WTC11 (cell line): Measurements from ENCODE around the gene SLC6A8. TPM values are rescaled to one million over a fixed set of nuclear protein-coding genes. Genes with fewer than 3 reads are reported as not detected.
"Not testable (repeated sequence)": the region's sequence is repeated elsewhere in the genome, so short reads cannot be mapped to it uniquely, and the experiment has no call there.

Experiments
- ATAC-seq: fragments of 200-7000 bp; cut with Tn5 transposase; 2 replicates; pipeline ENCODE4 v1.10.0; 2021; ENCODE audit warnings: mild to moderate bottlenecking, moderate library complexity
- CTCF ChIA-PET: fragments of 300-600 bp; sonication (Branson Sonifier 250); formaldehyde crosslinking; loops from one replicate; lab custom pipeline; 2021; ENCODE audit warnings: antibody characterized with exemption; lab: Charles Lee
- POLR2A ChIA-PET: fragments of 350-600 bp; sonication (Branson Sonifier 250); formaldehyde crosslinking; loops from one replicate; lab custom pipeline; 2021; ENCODE audit warnings: antibody characterized with exemption; lab: Charles Lee
- DNase-seq: peaks from one replicate; pipeline ENCODE4 v3.0.0; 2021; ENCODE audit warnings: low spot score
- H3K27ac Mint-ChIP-seq: 2 replicates; pipeline ENCODE4 v1.8.0; 2021; ENCODE audit warnings: mixed read lengths
- H3K27me3 Mint-ChIP-seq: 2 replicates; pipeline ENCODE4 v1.8.0; 2021; ENCODE audit warnings: low read depth, mild to moderate bottlenecking, moderate library complexity, mixed read lengths
- H3K36me3 Mint-ChIP-seq: 2 replicates; pipeline ENCODE4 v1.8.0; 2021; ENCODE audit warnings: mixed read lengths
- H3K4me1 Mint-ChIP-seq: 2 replicates; pipeline ENCODE4 v1.8.0; 2022; ENCODE audit warnings: mixed read lengths
- H3K4me3 Mint-ChIP-seq: 2 replicates; pipeline ENCODE4 v1.8.0; 2021; ENCODE audit warnings: mild to moderate bottlenecking, moderate library complexity, mixed read lengths
- H3K9me3 Mint-ChIP-seq: 2 replicates; pipeline ENCODE4 v1.8.0; 2021; ENCODE audit warnings: mixed read lengths
- SMAD3 ChIP-seq: sonication (generic); formaldehyde crosslinking; IDR thresholded peaks from 2 replicates; pipeline ENCODE4 v1.8.0; 2022; ENCODE audit warnings: missing genetic modification reagents, mild to moderate bottlenecking, borderline replicate concordance
- SP1 ChIP-seq: sonication (generic); formaldehyde crosslinking; conservative IDR thresholded peaks from 2 replicates; pipeline ENCODE4 v1.8.1; 2022; ENCODE audit warnings: missing genetic modification reagents
- total RNA-seq: library from RNA; stranded (reverse); gene quantifications from 3 replicates; pipeline ENCODE4 v1.2.3, GENCODE V29; 2021

SLC6A8 gene
- total RNA-seq, 1 experiment from 2014 or later = 112 TPM

DNA sequence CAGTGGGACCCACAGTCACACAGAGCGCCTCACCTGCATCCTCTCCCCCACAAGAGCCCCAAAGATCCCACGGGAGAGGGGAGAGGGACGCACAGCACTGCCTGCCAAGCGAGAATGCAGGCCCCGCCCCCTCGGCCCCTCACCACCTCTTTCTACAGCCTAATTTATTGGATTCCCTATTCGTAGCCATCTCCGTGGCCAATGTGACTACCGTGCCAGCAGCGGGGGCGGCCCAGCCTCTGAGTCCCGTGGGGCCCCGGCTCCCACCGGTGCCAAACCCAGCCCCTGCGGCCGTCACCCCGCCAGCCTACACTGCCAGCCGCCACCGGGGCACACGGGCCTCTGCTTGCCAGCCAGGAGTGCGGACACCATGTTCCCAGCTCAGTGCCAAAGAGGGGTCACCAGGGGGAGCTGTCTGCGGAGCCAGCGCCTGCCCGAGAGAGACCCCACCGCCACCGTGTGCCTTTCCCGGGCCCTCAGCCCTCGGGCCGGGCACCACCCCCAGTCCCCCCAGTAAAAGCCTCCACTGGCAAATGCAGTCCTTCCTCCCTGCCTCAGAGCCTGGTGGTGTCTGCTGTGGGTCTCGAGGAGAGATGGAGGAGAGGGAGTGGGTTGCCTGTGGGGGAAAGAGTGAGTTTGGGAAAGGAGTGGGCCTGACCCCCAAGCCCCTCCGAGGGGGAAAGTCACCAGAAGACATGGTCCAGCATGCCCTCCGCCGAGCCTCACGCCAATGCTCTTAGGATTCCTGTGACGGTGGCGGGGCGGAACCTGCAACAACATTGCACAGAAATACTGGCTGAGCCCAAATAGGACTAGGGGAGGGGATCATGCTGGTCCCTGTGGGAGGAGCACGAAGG is 56.7 kb downstream of the SLC6A8 start:
- POLR2A ChIA-PET = no interaction called here
- peaks cover 3% of the 10 kb centered on the region; the same call in 1 of the 2 replicates for H3K4me1 Mint-ChIP-seq
- no peak for TF ChIP-seq SMAD3 (CRISPR knock-in tag)
- TF ChIP-seq SP1 (CRISPR knock-in tag) = no peak
- DNase-seq = peak; percentile 52
- peak overlapping the region; percentile 72 for H3K4me3 Mint-ChIP-seq
- H3K27ac Mint-ChIP-seq = no peak overlapping the region
- CTCF ChIA-PET = interaction anchor here (0.9 to 1.8 kb wide), 7 partner anchors 17 to 203 kb away, joined by 3 to 5 read pairs (median 3); no protein-coding TSS in a partner anchor
- no peaks in the 10 kb centered on the region for H3K27me3 Mint-ChIP-seq
- ATAC-seq = peak; percentile 58
- no peaks in the 10 kb centered on the region for H3K9me3 Mint-ChIP-seq
- no peaks in the 10 kb centered on the region for H3K36me3 Mint-ChIP-seq

DNA sequence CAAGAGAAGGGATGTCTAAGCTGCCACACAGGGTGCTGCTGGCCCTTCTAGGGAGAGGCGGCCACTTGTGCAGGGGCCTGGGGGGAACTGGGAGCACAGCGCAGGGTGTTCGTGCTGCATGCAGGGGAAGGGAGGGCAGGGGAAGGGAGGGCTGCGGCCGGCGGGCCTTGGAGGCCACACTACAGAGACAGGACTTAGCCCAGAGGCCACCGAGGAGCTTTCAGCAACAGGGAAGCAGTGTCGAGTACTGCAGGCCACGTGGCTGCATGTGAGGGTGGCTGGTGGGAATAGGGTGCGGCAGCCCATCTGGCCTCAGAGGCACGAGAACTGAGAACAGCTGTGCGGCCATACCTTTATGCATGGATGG is 57.3 kb downstream of the SLC6A8 start:
- H3K27ac Mint-ChIP-seq, POLR2A ChIA-PET, H3K4me1 Mint-ChIP-seq, H3K36me3 Mint-ChIP-seq, H3K27me3 Mint-ChIP-seq, H3K9me3 Mint-ChIP-seq, DNase-seq, ATAC-seq: not testable (repeated sequence)
- CTCF ChIA-PET = interaction anchor here (1.0 to 1.8 kb wide), 6 partner anchors 17 to 202 kb away, joined by 3 to 5 read pairs (median 3); no protein-coding TSS in a partner anchor
- H3K4me3 Mint-ChIP-seq = peak overlapping the region; percentile 72

Other genes with a start within 250 kb of the SLC6A8 start
- gene TREX2, start 241.9 kb upstream of the SLC6A8 start, total RNA-seq = 0.78 to 1.5 TPM (median 1.0 TPM) in 3 replicates
- gene HAUS7, start 217.3 kb upstream of the SLC6A8 start, total RNA-seq = 46.5 to 52.9 TPM (median 52.2 TPM) in 3 replicates
- 1.8 to 3.7 TPM (median 3.2 TPM) in 3 replicates for gene BGN, start 192.9 kb upstream of the SLC6A8 start, total RNA-seq
- gene ATP2B3, start 170.3 kb upstream of the SLC6A8 start, total RNA-seq = 0.28 to 0.32 TPM (median 0.30 TPM) in 3 replicates
- 15.2 to 17.4 TPM (median 15.4 TPM) in 3 replicates for gene CCNQ, start 88.8 kb upstream of the SLC6A8 start, total RNA-seq
- gene DUSP9, start 40.7 kb upstream of the SLC6A8 start, total RNA-seq = 2.5 to 2.8 TPM (median 2.5 TPM) in 3 replicates
- gene PNCK, start 14.1 kb upstream of the SLC6A8 start, total RNA-seq = 8.6 to 14.3 TPM (median 12.1 TPM) in 3 replicates
- 142 to 150 TPM (median 144 TPM) in 3 replicates for gene BCAP31, start 36.5 kb downstream of the SLC6A8 start, total RNA-seq
- 9.1 to 10.4 TPM (median 9.5 TPM) in 3 replicates for gene ABCD1, start 36.9 kb downstream of the SLC6A8 start, total RNA-seq
- gene PLXNB3, start 76.3 kb downstream of the SLC6A8 start, total RNA-seq = 2.5 to 4.2 TPM (median 2.9 TPM) in 3 replicates
- gene SRPK3, start 93.1 kb downstream of the SLC6A8 start, total RNA-seq = not detected in 3 replicates
- 50.4 to 52.9 TPM (median 52.4 TPM) in 3 replicates for gene IDH3G, start 106.4 kb downstream of the SLC6A8 start, total RNA-seq
- gene SSR4, start 106.7 kb downstream of the SLC6A8 start, total RNA-seq = 203 to 237 TPM (median 232 TPM) in 3 replicates
- gene PDZD4, start 142.6 kb downstream of the SLC6A8 start, total RNA-seq = 120 to 175 TPM (median 161 TPM) in 3 replicates
- gene L1CAM, start 198.2 kb downstream of the SLC6A8 start, total RNA-seq = 40.2 to 55.2 TPM (median 49.4 TPM) in 3 replicates
- 0.11 TPM in 1 of 3 replicates, not detected in the others for gene AVPR2, start 216.7 kb downstream of the SLC6A8 start, total RNA-seq
- 52.1 to 66.9 TPM (median 65.3 TPM) in 3 replicates for gene ARHGAP4, start 238.3 kb downstream of the SLC6A8 start, total RNA-seq
- 97.1 to 107 TPM (median 101 TPM) in 3 replicates for gene NAA10, start 247.1 kb downstream of the SLC6A8 start, total RNA-seq